Stimulated activated CD8-positive, alpha-beta memory T cell treated with anti-CD3 and anti-CD28 coated beads, Interleukin-7, amount 100 ng/mL, for 4 hours (primary cell): Measurements from ENCODE around the gene SH2D2A.

Experiments
- DNase-seq, 2 donors: peaks; one replicate each; pipeline ENCODE4 v3.0.0-alpha.2; 2020; ENCODE audit warnings: low read depth in 2 of 2

SH2D2A gene

GRCh38 chr1:156823210-156823790 lies 6.7 kb upstream of the SH2D2A start:
- DNase-seq, result no peak

- no peak for DNase-seq
These were observed 6.0 kb upstream of the SH2D2A start for GRCh38 chr1:156822680-156823079.

GRCh38 chr1:156821801-156822200 lies 5.2 kb upstream of the SH2D2A start:
- DNase-seq, result peak; percentile 46 to 58

GRCh38 chr1:156815961-156816422 lies 656 bp downstream of the SH2D2A start:
- no peak for DNase-seq

- DNase-seq, result no peak
These were observed 1.3 kb downstream of the SH2D2A start for GRCh38 chr1:156815307-156815826.

GRCh38 chr1:156814571-156815260 lies 1.9 kb downstream of the SH2D2A start:
- DNase-seq, result peak in 1 of 2 donors; percentile 33

GRCh38 chr1:156813750-156814570 lies 2.7 kb downstream of the SH2D2A start:
- peak; percentile 58 to 73 for DNase-seq

- DNase-seq, result no peak
These were observed 3.4 kb downstream of the SH2D2A start for GRCh38 chr1:156813298-156813697.

GRCh38 chr1:156812293-156812990 lies 4.2 kb downstream of the SH2D2A start:
- no peak for DNase-seq

GRCh38 chr1:156811168-156811567 lies 5.5 kb downstream of the SH2D2A start:
- no peak for DNase-seq

- DNase-seq, result no peak
These were observed 6.8 kb downstream of the SH2D2A start for GRCh38 chr1:156809711-156810366.

- DNase-seq, result no peak
These were observed 7.4 kb downstream of the SH2D2A start for GRCh38 chr1:156809281-156809680.

GRCh38 chr1:156808186-156809030 lies 8.2 kb downstream of the SH2D2A start:
- DNase-seq, result no peak

- no peak for DNase-seq
These were observed 9.0 kb downstream of the SH2D2A start for GRCh38 chr1:156807627-156808026.

- DNase-seq, result no peak
These were observed 9.9 kb downstream of the SH2D2A start for GRCh38 chr1:156806512-156807440.

GRCh38 chr1:156805766-156806511 lies 10.7 kb downstream of the SH2D2A start:
- no peak for DNase-seq

GRCh38 chr1:156804572-156805243 lies 11.9 kb downstream of the SH2D2A start:
- no peak for DNase-seq

GRCh38 chr1:156804026-156804425 lies 12.6 kb downstream of the SH2D2A start:
- no peak for DNase-seq
